ENCODE measurements around the gene FXN. TPM values are rescaled to one million over a fixed set of nuclear protein-coding genes. Genes with fewer than 3 reads are reported as not detected.

Gene FXN
- total RNA-seq, 2 experiments from 2014 or later: 21.0 to 21.8 TPM

- peaks cover 20% of the 10 kb centered on the region for H3K36me3 Mint-ChIP-seq (ENCODE audit: low read depth)
- no peaks in the 10 kb centered on the region for H3K4me1 Mint-ChIP-seq (ENCODE audit: low read depth)
- ATAC-seq (no peak), DNase-seq (no peak)
- H3K27me3 Mint-ChIP-seq: no peaks in the 10 kb centered on the region
- no peaks in the 10 kb centered on the region for H3K9me3 Mint-ChIP-seq
- no peak overlapping the region for H3K27ac Mint-ChIP-seq
- ChIA-PET CTCF (no interaction called here), POLR2A (interaction anchor here (1.3 kb wide), 1 partner anchor 8 kb away, joined by 3 read pairs; no protein-coding TSS in a partner anchor)
- no peak for TF ChIP-seq CTCF (IDR thresholded peaks at IDR 0.05)
- intact Hi-C loops (cut with micrococcal nuclease): no loop called here
- no peak overlapping the region for H3K4me3 Mint-ChIP-seq
These were observed 31.4 kb downstream of the FXN start for GRCh38 chr9:69066955-69067354.

GRCh38 chr9:69070201-69070600 is 34.6 kb downstream of the FXN start:
- Mint-ChIP-seq H3K36me3 (ENCODE audit: low read depth) (peaks cover 30% of the 10 kb centered on the region), H3K9me3 (no peaks in the 10 kb centered on the region), H3K27ac (no peak overlapping the region), H3K4me3 (no peak overlapping the region), H3K4me1 (ENCODE audit: low read depth) (no peaks in the 10 kb centered on the region), H3K27me3 (no peaks in the 10 kb centered on the region)
- DNase-seq (no peak), ATAC-seq (no peak)
- intact Hi-C loops (cut with micrococcal nuclease): no loop called here
- POLR2A ChIA-PET: no interaction called here
- no peak for TF ChIP-seq CTCF (IDR thresholded peaks at IDR 0.05)
- CTCF ChIA-PET: no interaction called here

DNA sequence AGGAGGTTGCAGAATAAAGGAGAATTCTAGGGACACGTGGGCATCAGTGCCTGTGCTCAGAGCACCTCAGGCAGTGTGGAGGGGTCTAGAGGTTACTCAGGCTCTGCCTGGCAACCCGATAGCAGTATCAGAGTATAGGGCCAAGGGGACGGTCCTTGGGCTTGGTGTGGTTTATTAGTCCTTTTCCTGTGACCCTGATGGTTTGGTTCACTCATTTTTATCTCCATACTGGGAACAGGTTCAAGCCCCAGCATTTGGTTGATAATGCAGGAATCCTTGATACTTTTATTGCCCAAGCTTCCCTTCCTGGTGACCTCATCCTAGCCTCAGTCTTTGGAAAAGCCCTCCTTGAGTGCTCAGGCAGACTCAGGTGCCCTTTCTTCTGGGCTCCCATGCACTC is 35.5 kb downstream of the FXN start:
- H3K27me3 Mint-ChIP-seq: no peaks in the 10 kb centered on the region
- H3K9me3 Mint-ChIP-seq: no peaks in the 10 kb centered on the region
- ChIA-PET POLR2A (no interaction called here), CTCF (no interaction called here)
- no peak overlapping the region for H3K4me3 Mint-ChIP-seq
- no peak overlapping the region for H3K27ac Mint-ChIP-seq
- DNase-seq: no peak
- ATAC-seq: no peak
- peaks cover 26% of the 10 kb centered on the region for H3K36me3 Mint-ChIP-seq (ENCODE audit: low read depth)
- H3K4me1 Mint-ChIP-seq (ENCODE audit: low read depth): no peaks in the 10 kb centered on the region
- intact Hi-C loops (cut with micrococcal nuclease): no loop called here
- no peak for TF ChIP-seq CTCF (IDR thresholded peaks at IDR 0.05)

DNA sequence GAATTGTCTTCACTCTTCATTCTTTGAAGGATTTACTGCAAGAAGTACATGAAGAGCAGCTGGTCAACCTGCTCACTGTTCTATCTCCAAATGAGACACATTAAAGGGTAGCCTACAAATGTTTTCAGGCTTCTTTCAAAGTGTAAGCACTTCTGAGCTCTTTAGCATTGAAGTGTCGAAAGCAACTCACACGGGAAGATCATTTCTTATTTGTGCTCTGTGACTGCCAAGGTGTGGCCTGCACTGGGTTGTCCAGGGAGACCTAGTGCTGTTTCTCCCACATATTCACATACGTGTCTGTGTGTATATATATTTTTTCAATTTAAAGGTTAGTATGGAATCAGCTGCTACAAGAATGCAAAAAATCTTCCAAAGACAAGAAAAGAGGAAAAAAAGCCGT is 37.6 kb downstream of the FXN start:
- ChIA-PET POLR2A (no interaction called here), CTCF (interaction anchor here (0.9 to 1.5 kb wide), 2 partner anchors 19 to 37 kb away, joined by 3 to 5 read pairs; no protein-coding TSS in a partner anchor)
- DNase-seq: no peak
- Mint-ChIP-seq H3K27ac (no peak overlapping the region), H3K9me3 (no peaks in the 10 kb centered on the region), H3K27me3 (no peaks in the 10 kb centered on the region), H3K4me1 (ENCODE audit: low read depth) (no peaks in the 10 kb centered on the region), H3K4me3 (no peak overlapping the region), H3K36me3 (ENCODE audit: low read depth) (peaks cover 23% of the 10 kb centered on the region)
- intact Hi-C loops (cut with micrococcal nuclease): no loop called here
- no peak for TF ChIP-seq CTCF (IDR thresholded peaks at IDR 0.05)
- no peak for ATAC-seq

GRCh38 chr9:69074801-69075200 is 39.2 kb downstream of the FXN start:
- ATAC-seq: no peak
- no peak for DNase-seq
- no peak for TF ChIP-seq CTCF (IDR thresholded peaks at IDR 0.05)
- Mint-ChIP-seq H3K27ac (no peak overlapping the region), H3K27me3 (no peaks in the 10 kb centered on the region), H3K4me1 (ENCODE audit: low read depth) (no peaks in the 10 kb centered on the region), H3K36me3 (ENCODE audit: low read depth) (peaks cover 23% of the 10 kb centered on the region), H3K4me3 (no peak overlapping the region), H3K9me3 (no peaks in the 10 kb centered on the region)
- ChIA-PET POLR2A (interaction anchor here (1.1 kb wide), 1 partner anchor 8 kb away, joined by 3 read pairs; no protein-coding TSS in a partner anchor), CTCF (interaction anchor here (1.4 kb wide), 1 partner anchor 21 kb away, joined by 3 read pairs; no protein-coding TSS in a partner anchor)
- intact Hi-C loops (cut with micrococcal nuclease): no loop called here

Data from activated CD8-positive, alpha-beta T cell treated with anti-CD3 and anti-CD28 coated beads for 36 hours (primary cell).